Kidney epithelial cell (primary cell): ENCODE data around the gene HES7. TPM values are rescaled to one million over a fixed set of nuclear protein-coding genes. Genes with fewer than 3 reads are reported as not detected.

Experiments
- DNase-seq: peaks from one replicate; pipeline ENCODE4 v3.0.0-alpha.2; 2010; ENCODE audit warnings: low read depth
- H3K27me3 ChIP-seq: 2 replicates; pipeline ENCODE4 v1.6.0; 2011; ENCODE audit warnings: low read length; ENCODE audit not compliant: control insufficient read depth, insufficient read depth
- H3K36me3 ChIP-seq: 2 replicates; pipeline ENCODE4 v1.5.1; 2011; ENCODE audit warnings: low read length; ENCODE audit not compliant: control insufficient read depth, insufficient read depth
- H3K4me3 ChIP-seq: 2 replicates; pipeline ENCODE4 v1.5.1; 2011; ENCODE audit warnings: low read depth, mild to moderate bottlenecking, control low read depth, low read length
- total RNA-seq: library from RNA; depleted of rRNA; stranded (reverse); fragments of >200 nt; gene quantifications from 2 replicates; pipeline ENCODE4 v1.2.3, GENCODE V29; 2015
- TF ChIP-seq, protein P1 (sequence below): IDR thresholded peaks from 2 replicates; pipeline ENCODE4 v1.5.1; 2011; ENCODE audit warnings: mild to moderate bottlenecking, moderate library complexity, low read length, control low read depth, inconsistent platforms; ENCODE audit not compliant: insufficient read depth, poor library complexity, severe bottlenecking

HES7 gene
- total RNA-seq, 1 donor from 2014 or later = not detected

DNA sequence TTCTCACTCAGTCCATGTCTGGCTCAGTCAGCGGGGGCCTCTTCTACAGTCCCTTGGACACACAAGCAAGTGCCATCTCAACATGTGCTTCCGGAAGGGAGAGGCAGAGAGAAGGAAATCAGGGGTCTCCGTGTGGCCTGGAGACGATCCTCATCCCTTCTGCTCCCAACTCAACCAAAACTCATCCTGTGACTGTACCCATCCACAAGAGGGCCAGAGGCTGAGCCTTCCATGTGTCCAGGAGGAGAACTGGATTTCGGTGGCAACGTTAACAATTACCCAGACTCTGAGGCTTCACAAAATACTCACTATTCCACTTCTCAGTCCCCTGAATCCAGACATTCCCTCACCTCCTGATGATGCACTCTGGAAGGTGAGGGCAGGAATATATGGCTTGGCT lies 28.5 kb downstream of the HES7 start:
- Histone ChIP-seq H3K4me3 (no peak overlapping the region), H3K27me3 (peaks cover 16% of the 10 kb centered on the region), H3K36me3 (no peaks in the 10 kb centered on the region)
- no peak for DNase-seq
- TF ChIP-seq, protein P1, sequence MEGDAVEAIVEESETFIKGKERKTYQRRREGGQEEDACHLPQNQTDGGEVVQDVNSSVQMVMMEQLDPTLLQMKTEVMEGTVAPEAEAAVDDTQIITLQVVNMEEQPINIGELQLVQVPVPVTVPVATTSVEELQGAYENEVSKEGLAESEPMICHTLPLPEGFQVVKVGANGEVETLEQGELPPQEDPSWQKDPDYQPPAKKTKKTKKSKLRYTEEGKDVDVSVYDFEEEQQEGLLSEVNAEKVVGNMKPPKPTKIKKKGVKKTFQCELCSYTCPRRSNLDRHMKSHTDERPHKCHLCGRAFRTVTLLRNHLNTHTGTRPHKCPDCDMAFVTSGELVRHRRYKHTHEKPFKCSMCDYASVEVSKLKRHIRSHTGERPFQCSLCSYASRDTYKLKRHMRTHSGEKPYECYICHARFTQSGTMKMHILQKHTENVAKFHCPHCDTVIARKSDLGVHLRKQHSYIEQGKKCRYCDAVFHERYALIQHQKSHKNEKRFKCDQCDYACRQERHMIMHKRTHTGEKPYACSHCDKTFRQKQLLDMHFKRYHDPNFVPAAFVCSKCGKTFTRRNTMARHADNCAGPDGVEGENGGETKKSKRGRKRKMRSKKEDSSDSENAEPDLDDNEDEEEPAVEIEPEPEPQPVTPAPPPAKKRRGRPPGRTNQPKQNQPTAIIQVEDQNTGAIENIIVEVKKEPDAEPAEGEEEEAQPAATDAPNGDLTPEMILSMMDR = no peak

DNA sequence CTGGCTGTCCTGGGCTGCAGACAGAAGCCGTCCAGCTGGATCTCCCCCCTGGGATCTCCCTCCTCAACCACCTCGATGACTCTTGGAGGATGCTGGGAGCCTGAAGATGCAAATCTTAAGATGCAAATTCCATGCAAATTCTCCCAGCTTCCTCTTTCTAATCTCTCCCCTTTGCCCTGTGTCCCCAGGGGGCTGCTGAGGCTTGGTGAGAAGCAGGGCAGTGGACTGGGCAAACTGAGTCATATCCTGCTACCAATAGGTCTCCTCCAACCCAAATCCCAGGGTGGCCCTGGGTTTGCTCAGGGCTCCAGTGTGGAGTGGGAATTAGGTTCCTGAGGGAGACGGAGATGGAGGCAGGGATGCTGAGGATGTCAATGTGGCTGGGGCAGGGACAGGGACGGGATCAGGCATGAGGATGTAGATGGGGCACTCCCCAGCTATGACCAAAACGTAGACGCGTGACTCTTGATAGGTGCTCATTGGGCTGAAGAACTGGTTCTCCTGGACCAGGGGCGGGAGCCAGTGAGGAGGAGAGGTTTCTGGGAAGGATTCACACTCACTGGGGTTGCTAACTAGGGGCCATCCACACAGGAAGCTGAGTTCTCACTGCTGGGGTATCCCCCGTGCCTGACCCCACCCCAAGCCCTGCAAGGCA lies 32.7 kb downstream of the HES7 start:
- no peak for DNase-seq
- Histone ChIP-seq H3K4me3 (no peak overlapping the region), H3K36me3 (no peaks in the 10 kb centered on the region), H3K27me3 (peaks cover 25% of the 10 kb centered on the region)
- TF ChIP-seq, protein P1 = no peak

DNA sequence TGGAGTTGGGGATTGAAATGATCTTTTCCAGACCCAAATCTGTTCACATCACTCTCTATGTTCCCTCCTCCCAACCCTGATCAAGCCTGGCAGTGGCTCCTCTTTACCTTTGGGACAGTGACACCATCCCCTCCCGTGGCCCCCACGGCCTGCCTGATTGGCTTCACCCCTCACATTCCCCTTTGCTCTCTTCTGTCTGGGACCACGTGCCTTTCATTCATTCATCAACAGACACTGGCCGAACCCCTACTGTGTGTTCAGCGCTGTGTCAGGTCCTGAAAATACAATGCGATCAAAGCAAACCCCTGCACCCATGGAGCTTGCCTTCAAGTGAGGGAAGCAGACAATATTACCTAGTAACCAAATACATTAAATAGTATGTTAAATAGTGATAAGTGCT lies 34.2 kb downstream of the HES7 start:
- no peaks in the 10 kb centered on the region for H3K36me3 ChIP-seq
- no peak overlapping the region for H3K4me3 ChIP-seq
- peaks cover 29% of the 10 kb centered on the region for H3K27me3 ChIP-seq
- no peak for DNase-seq
- TF ChIP-seq, protein P1 = no peak

DNA sequence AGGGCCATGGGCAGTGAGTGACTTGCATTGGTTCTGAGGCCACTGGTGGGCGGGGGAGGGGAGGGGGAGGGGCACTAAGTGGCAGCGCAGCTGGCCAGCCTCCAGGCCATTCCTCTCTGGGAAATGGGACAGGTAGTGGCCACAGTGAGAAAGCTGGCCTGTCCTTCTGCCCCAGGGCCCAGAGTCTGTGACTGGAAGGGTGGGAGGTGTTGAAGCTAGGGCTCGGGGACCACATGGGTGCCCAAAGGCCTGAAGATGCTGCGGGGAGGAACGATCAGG lies 36.0 kb downstream of the HES7 start:
- H3K36me3 ChIP-seq = no peaks in the 10 kb centered on the region
- peaks cover 27% of the 10 kb centered on the region for H3K27me3 ChIP-seq
- H3K4me3 ChIP-seq = no peak overlapping the region
- TF ChIP-seq, protein P1 = no peak
- DNase-seq = no peak

DNA sequence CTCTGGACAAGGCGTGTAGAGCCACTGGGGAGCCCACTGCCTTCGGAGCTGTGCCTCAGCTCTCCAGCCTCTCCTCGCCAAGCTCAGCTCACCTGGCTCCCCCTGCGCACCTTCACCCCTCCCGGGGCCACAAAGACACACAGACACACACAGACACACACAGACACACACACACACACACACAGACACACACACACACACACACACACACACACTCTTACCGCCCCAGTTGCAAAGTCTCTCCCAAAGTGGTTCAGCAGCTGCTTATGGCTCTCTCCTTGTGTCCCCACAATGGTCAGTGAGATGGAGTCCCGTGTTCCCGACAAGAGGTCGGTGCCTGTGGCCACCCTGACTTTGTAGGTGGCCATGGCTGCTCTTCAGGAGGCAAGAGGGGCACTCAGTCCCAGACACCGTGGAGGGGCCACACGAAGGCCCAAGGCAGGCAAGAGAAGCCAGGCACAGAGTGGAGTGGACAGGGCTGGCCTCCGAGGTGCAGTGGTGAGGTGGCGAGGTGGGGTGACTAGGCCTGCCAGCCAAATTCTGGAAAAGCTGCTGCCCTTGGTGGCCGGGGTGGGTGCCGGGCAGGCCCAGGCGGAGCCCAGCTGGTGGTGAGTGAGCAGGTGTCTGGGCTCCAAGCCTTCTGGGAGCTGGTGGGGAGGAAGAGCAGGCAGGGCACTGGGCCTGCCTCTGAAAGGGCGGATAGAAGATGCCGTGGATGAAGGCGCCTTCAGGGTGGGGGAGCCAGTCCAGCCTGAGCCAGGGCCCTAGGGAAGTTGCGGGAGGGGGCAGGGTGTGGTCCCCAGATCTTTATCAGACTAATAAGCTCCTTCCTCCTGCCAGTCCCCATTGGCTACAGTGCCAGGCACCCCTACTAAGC lies 36.6 kb downstream of the HES7 start, which contains the start of gene ALOX12B:
Gene ALOX12B, minus strand, starts transcription at position 642 of the 877 bp plus-strand sequence. Its CDS starts 274 bp downstream, at position 368.
- Histone ChIP-seq H3K36me3 (no peaks in the 10 kb centered on the region), H3K4me3 (no peak within 1 kb of the TSS), H3K27me3 (peaks cover 26% of the 10 kb centered on the region)
- DNase-seq = no peak
- TF ChIP-seq, protein P1 = no peak

DNA sequence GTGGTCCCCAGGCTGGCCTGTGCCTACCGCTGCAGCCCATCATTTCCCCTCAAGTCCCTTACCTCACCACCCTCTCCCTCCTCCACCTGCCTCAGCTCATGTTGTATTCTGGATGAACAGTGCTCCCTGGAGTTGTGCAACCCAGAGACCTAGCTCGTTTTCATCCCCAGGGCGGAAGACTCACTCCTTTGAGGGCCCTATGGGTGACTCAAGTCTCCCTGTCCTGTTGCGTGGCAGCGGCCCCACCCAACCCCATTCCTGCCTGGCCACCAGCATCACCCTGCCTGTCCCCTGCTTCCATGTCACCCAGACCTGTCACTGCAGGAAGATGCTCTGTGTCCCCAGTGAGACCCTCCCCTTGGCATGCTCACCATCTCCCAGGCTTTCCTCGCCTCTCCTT lies 39.7 kb downstream of the HES7 start:
- Histone ChIP-seq H3K27me3 (peaks cover 33% of the 10 kb centered on the region), H3K36me3 (no peaks in the 10 kb centered on the region), H3K4me3 (no peak overlapping the region)
- no peak for DNase-seq
- TF ChIP-seq, protein P1 = no peak
